Stimulated activated CD8-positive, alpha-beta memory T cell treated with anti-CD3 and anti-CD28 coated beads, Interleukin-4, amount 100 ng/mL, for 48 hours (primary cell): ENCODE measurements around the gene RANBP3L.
"Not testable (repeated sequence)": the region's sequence is repeated elsewhere in the genome, so short reads cannot be mapped to it uniquely, and the experiment has no call there.

ENCODE experiments used
- DNase-seq: peaks from one replicate; pipeline ENCODE4 v3.0.0-alpha.2; 2020

RANBP3L gene

GRCh38 chr5:36199620-36200019 is 102.1 kb downstream of the RANBP3L start:
- no peak for DNase-seq

DNA sequence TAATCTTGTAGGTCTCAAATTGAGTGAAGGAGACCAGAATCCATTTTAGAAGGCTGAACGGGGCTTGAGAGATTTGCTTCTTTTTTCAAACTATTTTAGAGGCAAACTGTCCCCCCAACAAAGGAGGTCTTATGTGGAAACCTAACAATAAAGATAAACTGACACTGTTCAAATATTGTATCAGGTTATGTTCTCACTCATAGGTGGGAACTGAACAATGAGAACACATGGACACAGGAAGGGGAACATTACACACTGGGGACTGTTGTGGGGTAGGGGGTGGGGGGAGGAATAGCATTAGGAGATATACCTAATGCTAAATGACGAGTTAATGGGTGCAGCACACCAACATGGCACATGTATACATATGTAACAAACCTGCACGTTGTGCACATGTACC is 102.9 kb downstream of the RANBP3L start:
- DNase-seq = not testable (repeated sequence)
